ENCODE data around the gene LDB2. TPM values are rescaled to one million over a fixed set of nuclear protein-coding genes. Genes with fewer than 3 reads are reported as not detected.

Gene LDB2
- total RNA-seq, 2 donors from 2014 or later = 31.0 to 34.1 TPM

- no peak overlapping the region for H3K4me3 ChIP-seq
- H3K36me3 ChIP-seq = no peaks in the 10 kb centered on the region
- ATAC-seq (ENCODE audit: insufficient number of reproducible peaks, low FRiP score, low read depth) (no peak), DNase-seq (ENCODE audit: low spot score) (no peak)
- peaks cover 0 to 6% of the 10 kb centered on the region in 2 donors for H3K4me1 ChIP-seq (ENCODE audit: control insufficient read depth in 1 of 2, low read depth in 2 of 2)
- H3K27me3 ChIP-seq (replicated peaks; ENCODE audit: insufficient read depth) = no peaks in the 10 kb centered on the region
- H3K27ac ChIP-seq = no peak overlapping the region
- no peak for TF ChIP-seq CTCF (IDR thresholded peaks at IDR 0.05)
- no peaks in the 10 kb centered on the region for H3K9me3 ChIP-seq
Measured at GRCh38 chr4:16521156-16521915, 377.1 kb downstream of the LDB2 start.

GRCh38 chr4:16516796-16517439 lies 381.5 kb downstream of the LDB2 start:
- peak; percentile 15 for TF ChIP-seq CTCF (IDR thresholded peaks at IDR 0.05)
- no peak for ATAC-seq (ENCODE audit: insufficient number of reproducible peaks, low FRiP score, low read depth)
- no peaks in the 10 kb centered on the region for H3K36me3 ChIP-seq
- no peak overlapping the region for H3K4me3 ChIP-seq
- H3K27ac ChIP-seq = no peak overlapping the region
- no peak for DNase-seq (ENCODE audit: low spot score)
- no peaks in the 10 kb centered on the region for H3K9me3 ChIP-seq
- H3K4me1 ChIP-seq (ENCODE audit: control insufficient read depth in 1 of 2, low read depth in 2 of 2) = peaks cover 0 to 6% of the 10 kb centered on the region in 2 donors
- no peaks in the 10 kb centered on the region for H3K27me3 ChIP-seq (replicated peaks; ENCODE audit: insufficient read depth)

GRCh38 chr4:16513876-16514275 lies 384.6 kb downstream of the LDB2 start:
- Histone ChIP-seq H3K4me1 (ENCODE audit: control insufficient read depth in 1 of 2, low read depth in 2 of 2) (peaks cover 0 to 6% of the 10 kb centered on the region in 2 donors), H3K9me3 (peaks cover 3% of the 10 kb centered on the region), H3K4me3 (no peak overlapping the region), H3K27me3 (replicated peaks; ENCODE audit: insufficient read depth) (no peaks in the 10 kb centered on the region), H3K27ac (no peak overlapping the region), H3K36me3 (no peaks in the 10 kb centered on the region)
- TF ChIP-seq CTCF (IDR thresholded peaks at IDR 0.05) = no peak
- ATAC-seq (ENCODE audit: insufficient number of reproducible peaks, low FRiP score, low read depth) = no peak
- no peak for DNase-seq (ENCODE audit: low spot score)

GRCh38 chr4:16508968-16509367 lies 389.5 kb downstream of the LDB2 start:
- DNase-seq (ENCODE audit: low spot score) = no peak
- H3K27me3 ChIP-seq (replicated peaks; ENCODE audit: insufficient read depth) = no peaks in the 10 kb centered on the region

More at GRCh38 chr4:16508968-16509367, 389.5 kb downstream of the LDB2 start:
- no peak for TF ChIP-seq CTCF (IDR thresholded peaks at IDR 0.05)
- H3K9me3 ChIP-seq = peaks cover 4% of the 10 kb centered on the region
- H3K4me1 ChIP-seq (ENCODE audit: control insufficient read depth in 1 of 2, low read depth in 2 of 2) = no peaks in the 10 kb centered on the region
- no peak overlapping the region for H3K4me3 ChIP-seq
- no peaks in the 10 kb centered on the region for H3K36me3 ChIP-seq
- no peak for ATAC-seq (ENCODE audit: insufficient number of reproducible peaks, low FRiP score, low read depth)
- H3K27ac ChIP-seq = no peak overlapping the region
